A673 (cell line): ENCODE measurements around the gene PRDM16. TPM values are rescaled to one million over a fixed set of nuclear protein-coding genes. Genes with fewer than 3 reads are reported as not detected.

Experiments used
- BruUV-seq: library from RNA; stranded (reverse); fragments of 400-500 nt; replicated peaks from 2 replicates; lab custom pipeline; 2021; lab: Mats Ljungman, UMichigan
- CTCF ChIA-PET: fragments of 300-600 bp; sonication (Branson Sonifier 250); formaldehyde crosslinking; loops from one replicate; lab custom pipeline; 2022; ENCODE audit warnings: antibody characterized with exemption; lab: Charles Lee
- POLR2A ChIA-PET: fragments of 300-600 bp; sonication (Branson Sonifier 250); formaldehyde crosslinking; loops from one replicate; lab custom pipeline; 2022; ENCODE audit warnings: antibody characterized with exemption; ENCODE audit not compliant: low non-redundant PET; lab: Charles Lee
- DNase-seq: peaks from one replicate; pipeline ENCODE4 v3.0.0-alpha.2; 2015; ENCODE audit warnings: low spot score
- H3K27ac ChIP-seq: fragments of 200-600 bp; sonication (generic); 2 replicates; pipeline ENCODE4 v1.5.1; 2016; ENCODE audit warnings: mixed run types, low read depth, mild to moderate bottlenecking, mixed read lengths, antibody characterized with exemption, low read length; ENCODE audit not compliant: poor library complexity, severe bottlenecking
- H3K27me3 ChIP-seq: fragments of 200-600 bp; sonication (generic); replicated peaks from 2 replicates; pipeline ENCODE4 v1.6.1; 2017; ENCODE audit warnings: mixed run types, low read depth, mild to moderate bottlenecking, mixed read lengths, antibody characterized with exemption, low read length; ENCODE audit not compliant: insufficient read depth, poor library complexity
- H3K36me3 ChIP-seq: fragments of 200-600 bp; sonication (generic); 2 replicates; pipeline ENCODE4 v1.6.1; 2016; ENCODE audit warnings: mixed run types, mild to moderate bottlenecking, mixed read lengths, antibody characterized with exemption, low read length; ENCODE audit not compliant: insufficient read depth, poor library complexity, severe bottlenecking
- H3K4me1 ChIP-seq: fragments of 200-600 bp; sonication (generic); 2 replicates; pipeline ENCODE4 v1.6.1; 2017; ENCODE audit warnings: mixed run types, mild to moderate bottlenecking, mixed read lengths, antibody characterized with exemption, low read length; ENCODE audit not compliant: insufficient read depth, poor library complexity, severe bottlenecking
- H3K4me3 ChIP-seq: fragments of 200-600 bp; sonication (generic); 2 replicates; pipeline ENCODE4 v1.5.1; 2016; ENCODE audit warnings: low read depth, mixed run types, mild to moderate bottlenecking, mixed read lengths, low read length; ENCODE audit not compliant: poor library complexity, severe bottlenecking
- H3K9me3 ChIP-seq: fragments of 200-600 bp; sonication (generic); 2 replicates; pipeline ENCODE4 v1.6.1; 2016; ENCODE audit warnings: mixed run types, low read depth, mild to moderate bottlenecking, mixed read lengths, antibody characterized with exemption, low read length; ENCODE audit not compliant: poor library complexity, severe bottlenecking
- EZH2 ChIP-seq: fragments of 200-600 bp; sonication (generic); IDR thresholded peaks from 2 replicates; pipeline ENCODE4 v1.6.1; 2017; ENCODE audit warnings: borderline replicate concordance, low read depth, mild to moderate bottlenecking, mixed read lengths, antibody characterized with exemption, low read length; ENCODE audit not compliant: poor library complexity, severe bottlenecking
- intact Hi-C: fragments of 100-400 bp; cut with micrococcal nuclease; formaldehyde crosslinking; loops from one replicate; pipeline ENCODE4 v1.10.0; 2022; ENCODE audit not compliant: unreplicated experiment
- total RNA-seq: library from RNA; stranded (reverse); gene quantifications from 2 replicates; pipeline ENCODE4 v1.2.3, GENCODE V29; 2021
- TF ChIP-seq, protein P1 (sequence below): fragments of 300-800, 200-600 bp; sonication (generic); conservative IDR thresholded peaks from 2 replicates; pipeline ENCODE4 v1.5.1; 2017; ENCODE audit warnings: low read depth, mild to moderate bottlenecking, antibody characterized with exemption, low read length, moderate library complexity, mixed read lengths

Gene PRDM16
- total RNA-seq, 1 experiment from 2014 or later, result 0.49 TPM

DNA sequence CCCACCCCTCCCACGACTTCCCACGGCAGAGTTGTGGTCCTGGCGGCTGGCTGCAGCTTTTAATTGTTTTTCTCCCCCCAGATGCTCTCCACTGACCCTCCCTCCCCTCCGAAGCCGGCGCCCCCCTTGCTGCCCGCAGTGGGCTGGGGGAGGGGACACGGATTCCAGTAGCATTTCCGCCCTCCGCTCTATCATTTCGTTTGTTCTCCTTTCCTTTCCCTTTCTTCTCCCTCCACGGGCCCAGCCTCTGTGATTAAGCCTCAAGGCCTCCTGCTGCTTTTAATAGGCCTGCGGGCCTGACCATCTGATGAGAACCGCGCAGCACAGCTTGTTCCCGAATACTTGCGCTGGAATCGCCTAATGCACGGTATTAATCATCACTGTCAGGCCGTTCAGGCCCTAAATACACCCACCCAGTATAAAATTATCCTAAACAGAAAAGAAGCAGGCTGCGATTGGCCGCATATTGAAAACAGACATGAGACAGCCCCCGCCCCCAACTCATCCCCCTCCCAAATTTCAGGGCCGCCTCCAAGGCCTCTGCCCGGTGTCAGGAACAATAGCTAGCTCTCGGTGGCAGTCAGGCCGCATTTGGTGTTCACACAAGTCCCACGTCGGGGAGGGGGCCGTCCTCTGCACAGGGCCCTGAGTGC is 283.4 kb downstream of the PRDM16 start:
- peak overlapping the region; percentile 15 for H3K4me3 ChIP-seq
- intact Hi-C loops, result no loop called here
- ChIA-PET POLR2A (no interaction called here), CTCF (interaction anchor here (0.6 kb wide), 1 partner anchor 73 kb away, joined by 3 read pairs; no protein-coding TSS in a partner anchor)
- H3K9me3 ChIP-seq, result no peaks in the 10 kb centered on the region
- H3K27me3 ChIP-seq, result no peaks in the 10 kb centered on the region
- peaks cover 15% of the 10 kb centered on the region for H3K4me1 ChIP-seq
- no peak overlapping the region for H3K27ac ChIP-seq
- H3K36me3 ChIP-seq, result no peaks in the 10 kb centered on the region
- TF ChIP-seq EZH2, result no peak
- TF ChIP-seq, protein P1, sequence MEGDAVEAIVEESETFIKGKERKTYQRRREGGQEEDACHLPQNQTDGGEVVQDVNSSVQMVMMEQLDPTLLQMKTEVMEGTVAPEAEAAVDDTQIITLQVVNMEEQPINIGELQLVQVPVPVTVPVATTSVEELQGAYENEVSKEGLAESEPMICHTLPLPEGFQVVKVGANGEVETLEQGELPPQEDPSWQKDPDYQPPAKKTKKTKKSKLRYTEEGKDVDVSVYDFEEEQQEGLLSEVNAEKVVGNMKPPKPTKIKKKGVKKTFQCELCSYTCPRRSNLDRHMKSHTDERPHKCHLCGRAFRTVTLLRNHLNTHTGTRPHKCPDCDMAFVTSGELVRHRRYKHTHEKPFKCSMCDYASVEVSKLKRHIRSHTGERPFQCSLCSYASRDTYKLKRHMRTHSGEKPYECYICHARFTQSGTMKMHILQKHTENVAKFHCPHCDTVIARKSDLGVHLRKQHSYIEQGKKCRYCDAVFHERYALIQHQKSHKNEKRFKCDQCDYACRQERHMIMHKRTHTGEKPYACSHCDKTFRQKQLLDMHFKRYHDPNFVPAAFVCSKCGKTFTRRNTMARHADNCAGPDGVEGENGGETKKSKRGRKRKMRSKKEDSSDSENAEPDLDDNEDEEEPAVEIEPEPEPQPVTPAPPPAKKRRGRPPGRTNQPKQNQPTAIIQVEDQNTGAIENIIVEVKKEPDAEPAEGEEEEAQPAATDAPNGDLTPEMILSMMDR, result no peak
- no TSS peak for BruUV-seq
- peak; percentile 83 for DNase-seq

DNA sequence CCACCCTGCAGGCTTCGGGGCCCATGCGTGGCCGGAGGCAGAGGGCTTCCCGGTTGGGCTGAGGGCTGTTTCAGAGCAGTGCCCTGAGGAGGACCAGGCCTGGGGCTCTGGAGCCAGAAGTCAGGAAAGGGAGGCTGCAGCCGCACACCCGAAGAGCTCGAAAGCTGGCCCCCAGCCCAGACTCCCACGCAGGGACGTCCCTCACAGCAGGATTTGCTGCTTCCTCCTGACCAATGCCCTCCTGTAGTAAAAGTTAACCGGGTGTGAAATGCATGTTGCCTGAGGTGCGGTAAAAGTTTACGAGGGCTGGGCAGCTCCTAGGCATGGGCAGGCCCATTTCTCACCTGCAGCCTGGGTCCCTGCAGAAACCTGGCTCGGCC is 283.9 kb downstream of the PRDM16 start:
- intact Hi-C loops, result no loop called here
- H3K4me3 ChIP-seq, result no peak overlapping the region
- no peaks in the 10 kb centered on the region for H3K27me3 ChIP-seq
- peaks cover 15% of the 10 kb centered on the region for H3K4me1 ChIP-seq
- CTCF ChIA-PET, result no interaction called here
- BruUV-seq, result no TSS peak
- TF ChIP-seq EZH2, result no peak
- TF ChIP-seq, protein P1, result no peak
- H3K9me3 ChIP-seq, result no peaks in the 10 kb centered on the region
- DNase-seq, result peak; percentile 5
- no peak overlapping the region for H3K27ac ChIP-seq
- POLR2A ChIA-PET, result no interaction called here
- H3K36me3 ChIP-seq, result no peaks in the 10 kb centered on the region

DNA sequence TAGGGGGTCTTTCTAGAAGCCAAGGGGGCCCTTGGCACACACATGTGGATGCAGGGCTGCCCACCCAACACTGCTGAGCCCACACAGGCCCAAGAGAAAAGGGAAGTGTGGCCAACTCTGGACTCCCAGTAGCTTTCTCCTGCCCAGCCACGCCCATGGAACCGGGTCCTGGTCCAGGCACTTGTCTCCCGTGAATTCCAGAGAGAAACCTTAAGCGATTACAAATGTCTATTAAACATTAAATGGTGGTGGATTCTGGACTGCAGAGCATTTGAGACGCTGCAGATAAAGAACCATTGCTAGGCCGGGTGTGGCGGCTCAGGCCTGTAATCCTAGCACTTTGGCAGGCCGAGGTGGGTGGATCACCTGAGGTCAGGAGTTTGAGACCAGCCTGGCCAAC is 284.9 kb downstream of the PRDM16 start:
- POLR2A ChIA-PET, result no interaction called here
- H3K4me1 ChIP-seq, result peaks cover 15% of the 10 kb centered on the region
- H3K27me3 ChIP-seq, result no peaks in the 10 kb centered on the region
- TF ChIP-seq, protein P1, result no peak
- no peak for TF ChIP-seq EZH2
- no peaks in the 10 kb centered on the region for H3K36me3 ChIP-seq
- intact Hi-C loops, result no loop called here
- no peak overlapping the region for H3K4me3 ChIP-seq
- no peak for DNase-seq
- H3K27ac ChIP-seq, result no peak overlapping the region
- no TSS peak for BruUV-seq
- H3K9me3 ChIP-seq, result no peaks in the 10 kb centered on the region
- CTCF ChIA-PET, result no interaction called here
